ENCODE results near the gene UBN2. TPM values are rescaled to one million over a fixed set of nuclear protein-coding genes. Genes with fewer than 3 reads are reported as not detected.

Gene UBN2
- total RNA-seq, 2 experiments from 2014 or later = 10.6 to 12.8 TPM

DNA sequence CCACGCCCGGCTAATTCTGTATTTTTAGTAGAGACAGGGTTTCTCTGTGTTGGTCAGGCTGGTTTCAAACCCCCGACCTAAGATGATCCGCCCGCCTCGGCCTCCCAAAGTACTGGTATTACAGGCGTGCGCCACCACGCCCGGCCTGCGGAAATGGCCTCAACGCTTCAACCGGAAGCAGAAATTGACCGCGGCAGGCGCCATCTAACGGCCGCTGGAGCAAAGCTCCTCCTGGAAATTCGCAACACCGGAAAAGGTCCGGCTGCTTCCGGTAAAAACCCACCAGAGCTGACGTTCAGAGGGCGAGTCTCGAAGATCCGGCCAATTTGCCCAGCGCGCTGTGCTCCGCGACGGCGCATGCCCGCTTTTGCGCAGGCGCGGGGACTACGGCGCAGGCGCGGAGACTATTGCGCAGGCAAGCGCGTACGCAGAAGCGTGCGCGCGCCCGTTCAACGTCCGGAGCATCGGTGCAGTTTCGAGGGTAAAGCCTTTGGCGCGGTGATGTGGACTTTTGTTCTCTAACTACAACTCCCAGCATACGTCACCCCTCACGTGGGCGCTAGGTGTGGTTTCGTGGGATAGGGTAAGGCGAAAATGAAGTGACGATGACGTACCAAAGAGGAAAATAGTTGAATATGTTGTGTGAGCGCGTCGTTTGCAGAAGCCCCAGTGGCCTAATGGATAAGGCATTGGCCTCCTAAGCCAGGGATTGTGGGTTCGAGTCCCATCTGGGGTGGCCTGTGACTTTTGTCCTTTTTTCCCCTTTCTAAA is 109.2 kb downstream of the UBN2 start:
- POLR2A ChIA-PET = interaction anchor here (1.6 kb wide), 1 partner anchor 20 kb away, joined by 15 read pairs; the partner anchor contains the start of gene LUC7L2
- CTCF ChIA-PET = interaction anchor here (0.6 to 1.7 kb wide), 6 partner anchors 10 to 1119 kb away, joined by 3 to 6 read pairs (median 3); partner anchors contain the start of gene LUC7L2

DNA sequence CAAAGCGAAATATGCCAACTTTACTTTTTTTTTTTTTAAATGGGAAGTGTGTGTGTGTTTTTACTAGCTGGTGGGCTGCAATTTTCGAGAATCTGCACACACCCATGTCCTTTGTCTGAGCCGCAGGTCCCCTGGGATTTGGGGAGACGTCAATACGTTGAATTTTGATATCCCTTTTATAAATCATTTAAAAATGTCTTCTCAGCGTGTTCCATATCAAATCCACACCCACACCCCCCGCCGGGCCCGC is 109.7 kb downstream of the UBN2 start:
- CTCF ChIA-PET = interaction anchor here (1.0 to 1.7 kb wide), 3 partner anchors 11 to 226 kb away, joined by 3 to 6 read pairs (median 5); partner anchors contain the start of gene LUC7L2
- POLR2A ChIA-PET = interaction anchor here (1.6 kb wide), 1 partner anchor 19 kb away, joined by 15 read pairs; the partner anchor contains the start of gene LUC7L2

DNA sequence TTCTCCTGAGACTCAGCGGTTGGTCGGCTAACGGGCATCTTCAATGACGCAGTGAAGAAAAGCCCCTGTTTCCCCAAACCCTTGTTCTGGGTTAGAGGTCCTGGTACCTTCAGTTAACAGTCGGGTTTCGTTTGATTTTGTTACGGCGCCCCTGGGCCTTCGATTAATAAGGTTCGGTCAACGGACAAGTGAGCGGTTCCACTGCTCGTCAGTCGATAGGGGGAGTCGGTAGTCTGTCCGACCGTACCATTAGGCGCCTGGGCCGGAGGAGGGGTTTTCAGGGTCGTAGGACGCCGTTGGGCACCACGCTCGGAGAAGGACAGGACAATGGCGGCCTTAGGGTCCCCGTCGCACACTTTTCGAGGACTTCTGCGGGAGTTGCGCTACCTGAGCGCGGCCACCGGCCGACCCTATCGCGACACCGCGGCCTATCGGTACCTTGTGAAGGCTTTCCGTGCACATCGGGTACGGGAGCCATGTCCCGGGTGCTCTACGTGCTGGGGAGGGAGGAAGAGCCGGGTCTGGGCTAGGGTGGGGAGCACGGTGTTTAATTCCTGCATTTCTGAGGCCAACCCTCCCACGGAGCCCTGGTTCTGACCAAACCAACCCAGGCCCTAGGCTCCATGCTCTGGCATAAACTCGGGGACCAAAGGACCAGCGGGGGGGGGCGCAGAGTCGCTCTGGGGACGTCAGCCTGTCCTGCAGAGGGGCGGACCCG is 110.2 kb downstream of the UBN2 start, which contains the start of gene FMC1:
TSS of gene FMC1 (plus strand) at position 280 of the 718 bp plus-strand sequence. CDS start at position 328, 48 bp downstream.
- CTCF ChIA-PET = interaction anchor here (1.7 kb wide), 1 partner anchor 19 kb away, joined by 5 read pairs; the partner anchor contains the start of gene LUC7L2
- POLR2A ChIA-PET = interaction anchor here (1.6 kb wide), 1 partner anchor 19 kb away, joined by 15 read pairs; the partner anchor contains the start of gene LUC7L2

DNA sequence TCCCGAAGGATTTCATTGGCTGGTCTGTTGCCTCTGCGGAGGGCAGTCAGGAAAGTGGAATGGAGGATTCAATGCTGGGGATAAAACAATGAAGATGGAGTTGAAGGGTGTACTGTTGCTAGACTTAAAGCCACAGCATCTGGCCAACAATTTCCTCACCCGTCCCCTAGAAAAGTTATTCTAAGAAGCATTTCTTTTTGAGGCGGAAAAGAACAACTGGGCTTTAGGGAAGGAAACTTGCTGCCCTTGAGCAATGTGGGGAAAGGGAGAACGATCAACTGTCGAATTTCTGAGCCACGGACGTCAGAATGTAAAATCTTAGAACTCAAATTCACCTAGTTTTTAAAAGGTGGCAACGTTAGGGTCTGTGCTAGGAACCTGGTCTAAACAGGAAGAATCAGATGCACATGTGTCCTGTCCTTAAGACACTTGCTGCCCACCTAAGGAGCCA is 110.8 kb downstream of the UBN2 start:
- POLR2A ChIA-PET = no interaction called here
- CTCF ChIA-PET = no interaction called here

DNA sequence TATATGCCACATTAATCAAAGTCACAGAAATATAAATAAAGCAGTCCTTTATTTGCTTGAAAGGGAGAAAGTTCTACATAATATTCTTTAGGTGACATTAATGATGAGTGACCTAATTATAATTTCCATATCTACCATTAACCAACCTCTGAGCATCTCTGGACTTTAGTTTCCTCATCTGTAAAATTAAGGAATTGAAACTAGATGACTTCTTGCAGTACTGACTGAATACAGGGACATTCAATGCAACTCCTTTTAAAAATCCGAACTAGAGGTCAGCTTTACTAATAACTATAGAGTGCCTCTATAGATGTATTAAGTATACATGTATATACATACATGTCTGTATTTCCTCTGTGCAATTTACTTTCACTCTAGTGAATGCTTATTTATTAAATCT is 114.0 kb downstream of the UBN2 start:
- CTCF ChIA-PET = interaction anchor here (0.7 kb wide), 1 partner anchor 303 kb away, joined by 4 read pairs; no protein-coding TSS in a partner anchor

DNA sequence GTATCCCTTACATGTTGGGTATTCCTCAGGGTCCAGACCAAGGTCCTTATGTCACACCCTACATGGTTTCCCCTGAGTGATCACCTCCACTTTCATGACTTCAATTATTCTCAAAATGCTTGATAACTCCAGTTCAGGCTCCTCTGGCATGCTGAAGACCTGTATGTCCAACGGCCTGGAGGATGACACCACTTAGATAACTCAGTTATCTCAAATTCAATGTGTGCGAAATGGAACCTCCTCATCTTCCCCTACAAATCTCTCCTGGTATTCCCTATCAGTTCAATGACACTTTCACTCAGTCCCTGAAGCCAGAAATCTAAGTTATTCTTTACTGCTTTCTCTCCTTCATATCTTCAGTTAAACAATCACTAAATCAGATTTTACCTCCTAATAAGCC is 120.0 kb downstream of the UBN2 start:
- CTCF ChIA-PET = interaction anchor here (0.6 kb wide), 1 partner anchor 89 kb away, joined by 4 read pairs; no protein-coding TSS in a partner anchor

More for the DNA sequence above, 114.0 kb downstream of the UBN2 start:
- POLR2A ChIA-PET = interaction anchor here (0.7 kb wide), 1 partner anchor 249 kb away, joined by 8 read pairs; no protein-coding TSS in a partner anchor

DNA sequence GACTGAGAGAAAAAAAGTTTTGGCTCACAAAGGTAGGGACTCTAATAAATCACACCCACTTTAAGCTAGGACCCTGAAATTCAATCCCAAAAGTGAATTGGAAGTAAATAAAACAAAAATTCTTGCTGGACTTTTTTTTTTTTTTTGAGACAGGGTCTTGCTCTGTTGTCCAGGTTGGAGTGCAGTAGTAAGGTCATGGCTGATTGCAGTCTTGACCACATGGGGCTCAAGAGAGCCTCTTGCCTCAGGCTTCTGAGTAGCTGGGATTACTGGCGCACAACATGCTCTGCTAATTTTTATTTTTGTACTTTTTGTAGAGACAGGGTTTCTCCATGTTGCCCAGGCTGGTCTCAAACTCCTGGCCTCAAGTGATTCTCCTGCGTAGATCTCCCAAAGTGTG is 123.7 kb downstream of the UBN2 start:
- POLR2A ChIA-PET = interaction anchor here (0.5 kb wide), 1 partner anchor 23 kb away, joined by 3 read pairs; no protein-coding TSS in a partner anchor
- CTCF ChIA-PET = no interaction called here

More for the DNA sequence above, 120.0 kb downstream of the UBN2 start:
- POLR2A ChIA-PET = no interaction called here

DNA sequence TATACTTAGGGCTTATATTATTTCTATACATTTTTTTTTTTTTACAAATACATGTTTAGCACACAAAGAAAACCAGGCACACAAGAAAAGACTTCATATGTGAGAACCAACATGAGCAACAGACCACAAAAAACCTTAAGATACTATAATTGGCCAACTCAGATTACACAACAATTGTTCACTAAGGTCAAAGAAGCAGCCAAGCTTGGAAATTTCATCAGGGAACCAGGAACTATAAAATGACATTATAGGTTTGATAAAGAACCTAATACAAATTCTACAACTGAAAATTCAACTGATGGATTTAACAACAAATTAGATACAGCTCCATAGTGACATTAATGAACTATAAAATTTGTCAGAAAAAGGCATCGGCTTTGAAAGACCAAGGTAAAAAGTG is 124.3 kb downstream of the UBN2 start:
- POLR2A ChIA-PET = no interaction called here
- CTCF ChIA-PET = no interaction called here

Other genes with a start within 250 kb of the UBN2 start
- gene KIAA1549, start 249.8 kb upstream of the UBN2 start, total RNA-seq = 1 to 10 TPM; 1.6 to 1.7 TPM
- 10 to 100 TPM; 24.9 to 25.0 TPM for gene ZC3HAV1L, start 195.2 kb upstream of the UBN2 start, total RNA-seq
- 10 to 100 TPM; 78.5 to 80.7 TPM for gene ZC3HAV1, start 121.5 kb upstream of the UBN2 start, total RNA-seq
- gene FMC1, start 110.1 kb downstream of the UBN2 start, total RNA-seq = 1 to 10 TPM; 9.0 to 9.3 TPM
- gene LUC7L2, start 128.7 kb downstream of the UBN2 start, total RNA-seq = 100 to 1,000 TPM; 147 to 151 TPM

Data from activated CD8-positive, alpha-beta memory T cell treated with anti-CD3 and anti-CD28 coated beads for 36 hours (primary cell).